Fibroblast of peridontal ligament (primary cell): ENCODE data around the gene IL20RB.
"Not testable (repeated sequence)": the region's sequence is repeated elsewhere in the genome, so short reads cannot be mapped to it uniquely, and the experiment has no call there.

ENCODE experiments used
- DNase-seq: peaks from one replicate; pipeline ENCODE4 v3.0.0-alpha.2; 2010; ENCODE audit errors: extremely low read depth

IL20RB gene

DNA sequence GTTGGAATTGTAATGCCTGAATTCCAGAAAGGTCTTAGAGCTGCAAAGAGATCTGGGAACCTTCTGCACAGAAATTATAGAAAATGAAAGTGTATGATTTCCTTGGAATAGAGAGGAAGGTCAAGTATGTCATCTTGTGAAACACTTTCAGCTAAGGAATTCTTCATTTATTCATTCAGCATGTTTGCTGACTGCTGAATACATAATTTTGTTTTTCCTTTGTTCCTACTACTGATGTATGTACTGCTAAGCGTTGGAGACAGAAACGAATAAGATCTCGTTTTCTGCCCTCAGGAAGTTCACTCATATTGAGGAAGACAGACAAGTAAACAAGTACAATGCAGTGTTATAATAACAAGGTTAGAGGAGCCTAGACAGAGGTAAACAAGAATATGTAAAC, 14.3 kb upstream of the IL20RB start:
- DNase-seq = peak; percentile 63

DNA sequence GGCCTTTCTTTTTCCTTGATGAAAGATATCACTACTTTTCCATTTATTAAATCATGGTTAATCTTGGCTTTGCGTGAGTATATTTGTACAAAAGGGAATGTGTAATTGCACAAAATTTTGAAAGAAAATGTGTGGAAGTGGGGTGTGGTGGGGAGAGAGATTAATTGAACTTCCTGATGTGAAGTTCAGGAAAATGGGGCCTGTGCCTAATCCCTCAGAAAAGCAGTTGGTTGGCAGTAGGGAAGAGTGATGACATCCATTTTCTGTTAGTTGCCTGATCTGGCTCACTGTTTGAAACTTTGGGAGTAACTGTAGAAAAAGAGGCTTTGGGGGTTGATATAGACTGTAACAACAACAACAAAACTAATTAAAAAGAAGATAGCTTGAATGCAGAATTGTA, 10.8 kb upstream of the IL20RB start:
- DNase-seq = no peak

DNA sequence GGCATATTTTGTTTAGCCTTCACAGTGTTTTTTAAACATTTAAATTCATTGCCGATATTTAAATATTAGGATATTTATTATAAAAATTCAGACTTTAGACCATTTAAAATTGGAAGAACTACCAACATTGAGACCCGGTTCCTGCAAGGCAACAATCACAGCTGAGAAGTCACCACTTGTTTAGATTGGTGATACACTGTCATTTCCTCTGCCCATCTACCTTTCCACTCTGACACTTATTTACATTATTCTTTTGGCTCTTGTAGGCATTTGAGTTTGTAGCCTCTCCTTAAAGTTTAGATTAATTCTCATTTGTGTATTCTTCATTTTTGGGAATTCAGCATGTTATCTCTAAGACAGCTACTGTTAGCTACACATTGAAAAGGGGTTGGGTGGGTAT, 10.3 kb upstream of the IL20RB start:
- no peak for DNase-seq

GRCh38 chr3:136949146-136949545, 8.6 kb upstream of the IL20RB start:
- DNase-seq = no peak

DNA sequence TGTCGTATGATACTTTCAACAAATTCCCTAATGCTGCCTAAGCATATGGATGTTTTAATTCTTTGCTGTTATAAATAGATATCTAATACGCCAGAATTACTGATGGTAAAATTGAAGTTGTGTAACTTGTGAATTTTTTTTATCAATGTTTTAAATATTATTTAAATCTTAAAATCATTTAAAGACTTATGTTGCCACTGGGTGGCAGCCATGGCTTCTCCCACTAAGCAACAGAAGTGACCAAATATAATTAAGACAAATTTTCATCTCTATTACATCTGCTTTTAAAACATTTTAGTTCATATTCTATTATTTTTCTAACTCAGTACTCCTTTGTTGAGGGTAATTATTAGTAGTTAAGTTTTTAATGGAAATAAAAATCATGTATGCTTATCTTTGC, 8.1 kb upstream of the IL20RB start:
- peak; percentile 46 for DNase-seq

- no peak for DNase-seq
Observed at GRCh38 chr3:136950623-136951022, 7.2 kb upstream of the IL20RB start.

GRCh38 chr3:136952292-136952691, 5.5 kb upstream of the IL20RB start:
- peak; percentile 41 for DNase-seq

DNA sequence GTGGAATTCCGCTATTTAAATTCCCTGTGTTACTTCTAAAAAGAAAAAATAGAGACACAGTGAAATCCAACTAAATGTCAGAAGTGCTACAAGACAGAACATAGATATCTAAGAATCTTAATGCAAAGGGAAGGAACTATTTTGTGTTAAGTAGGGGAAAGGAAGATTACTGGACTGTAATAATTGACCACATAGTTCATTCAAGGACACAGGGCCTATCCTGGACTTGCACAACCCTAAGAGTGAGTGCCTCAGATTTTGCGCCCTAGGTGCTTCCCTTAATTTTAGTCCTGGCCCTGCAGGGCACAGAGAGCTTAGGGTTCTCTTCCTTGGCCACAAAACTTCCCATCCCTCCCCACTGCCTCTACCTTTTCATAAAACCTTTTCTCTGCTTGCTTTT, 3.5 kb upstream of the IL20RB start:
- no peak for DNase-seq

DNA sequence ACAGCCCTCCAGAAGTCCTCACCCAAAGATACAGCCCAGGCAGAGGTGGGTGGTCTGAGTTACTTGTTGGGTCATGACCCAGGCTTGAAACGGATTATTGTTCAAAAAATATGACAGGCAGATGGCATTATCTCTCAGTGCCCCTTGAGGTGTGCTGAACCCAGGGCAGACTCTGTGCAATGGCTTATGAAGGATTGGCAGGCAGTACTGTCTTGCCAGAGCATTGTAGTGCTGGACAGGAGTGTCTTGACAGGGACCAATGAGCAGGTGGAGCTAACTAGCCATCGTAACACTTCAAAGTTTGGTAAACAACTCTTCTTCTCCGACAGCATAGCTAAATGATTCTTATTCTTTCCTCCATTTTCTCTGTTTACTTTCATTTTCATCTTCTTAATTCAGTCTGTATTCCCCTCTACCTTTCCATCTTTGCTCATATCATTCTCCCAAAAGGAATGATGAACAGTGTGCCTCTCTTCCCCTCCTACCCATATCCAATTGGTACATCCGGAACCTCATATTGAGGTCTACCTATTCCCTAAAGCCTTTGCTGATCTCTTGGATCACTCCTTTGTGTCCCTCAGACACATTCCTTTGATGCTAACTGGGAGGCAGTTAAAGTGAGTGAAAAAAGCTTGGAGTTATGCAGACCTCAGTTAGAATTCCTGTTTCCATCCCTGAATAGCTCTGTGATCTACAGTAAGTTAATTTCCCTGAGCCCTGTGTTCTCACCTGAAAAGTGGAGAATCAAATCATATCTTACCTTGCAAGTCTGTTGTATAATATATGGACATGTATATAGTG, 2.6 kb upstream of the IL20RB start:
- no peak for DNase-seq

GRCh38 chr3:136955813-136956212, 2.0 kb upstream of the IL20RB start:
- DNase-seq = peak; percentile 87

DNA sequence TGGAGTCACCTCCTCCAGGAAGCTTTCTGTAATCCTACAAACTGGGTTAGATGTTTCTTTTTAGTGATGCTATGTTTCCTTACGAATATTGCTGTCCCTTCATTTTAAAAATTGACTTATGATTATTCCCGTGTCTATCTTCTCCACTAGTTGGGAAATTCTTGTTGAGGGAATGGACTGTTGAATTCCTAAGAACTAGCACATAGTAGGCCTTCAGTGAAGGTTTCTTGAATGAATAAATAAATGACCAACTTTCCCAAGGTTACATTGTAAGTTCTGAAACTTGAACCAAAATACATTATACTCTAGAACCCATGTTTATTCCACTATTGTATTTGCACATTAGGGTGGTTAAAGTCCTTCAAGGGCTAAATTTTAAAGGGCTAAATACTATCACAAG, 812 bp upstream of the IL20RB start:
- no peak for DNase-seq

DNA sequence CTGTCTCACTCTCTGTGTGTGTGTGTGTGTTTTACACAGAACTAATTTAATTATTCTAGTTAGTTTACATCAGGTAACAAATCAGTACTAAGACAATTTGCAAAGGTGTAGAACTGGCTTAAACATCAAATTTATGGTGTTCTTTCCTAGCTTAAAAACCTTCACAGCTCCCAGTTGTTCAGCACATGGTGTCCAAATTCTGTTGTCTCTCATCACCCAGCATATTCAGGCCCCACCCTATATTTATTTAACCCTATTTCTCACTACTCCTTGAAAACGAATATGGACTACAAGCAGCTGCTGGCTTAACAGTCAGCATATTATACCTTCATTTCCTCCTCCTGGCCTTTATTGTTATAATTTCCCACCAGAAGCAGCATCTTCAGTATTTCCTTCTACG, 1.2 kb downstream of the IL20RB start:
- DNase-seq = no peak

DNA sequence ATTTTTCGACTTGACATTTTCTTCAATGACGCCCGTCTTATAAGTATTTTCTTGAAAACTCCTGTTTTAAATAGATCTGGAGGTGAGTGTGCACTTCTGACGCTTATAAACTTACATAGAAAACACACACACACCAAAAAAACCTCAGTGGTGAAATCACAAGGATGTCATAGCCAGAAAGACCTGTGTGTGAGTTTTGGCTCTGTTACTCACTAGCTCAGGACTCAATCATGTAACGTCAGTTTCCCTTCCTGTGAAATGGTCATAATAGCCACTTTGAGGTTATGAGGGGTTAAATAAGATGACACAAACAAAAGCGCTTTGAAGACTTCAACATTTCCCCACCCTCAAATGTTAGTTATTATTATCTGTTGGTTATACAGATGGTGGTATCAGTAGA, 1.8 kb downstream of the IL20RB start:
- DNase-seq = no peak

DNA sequence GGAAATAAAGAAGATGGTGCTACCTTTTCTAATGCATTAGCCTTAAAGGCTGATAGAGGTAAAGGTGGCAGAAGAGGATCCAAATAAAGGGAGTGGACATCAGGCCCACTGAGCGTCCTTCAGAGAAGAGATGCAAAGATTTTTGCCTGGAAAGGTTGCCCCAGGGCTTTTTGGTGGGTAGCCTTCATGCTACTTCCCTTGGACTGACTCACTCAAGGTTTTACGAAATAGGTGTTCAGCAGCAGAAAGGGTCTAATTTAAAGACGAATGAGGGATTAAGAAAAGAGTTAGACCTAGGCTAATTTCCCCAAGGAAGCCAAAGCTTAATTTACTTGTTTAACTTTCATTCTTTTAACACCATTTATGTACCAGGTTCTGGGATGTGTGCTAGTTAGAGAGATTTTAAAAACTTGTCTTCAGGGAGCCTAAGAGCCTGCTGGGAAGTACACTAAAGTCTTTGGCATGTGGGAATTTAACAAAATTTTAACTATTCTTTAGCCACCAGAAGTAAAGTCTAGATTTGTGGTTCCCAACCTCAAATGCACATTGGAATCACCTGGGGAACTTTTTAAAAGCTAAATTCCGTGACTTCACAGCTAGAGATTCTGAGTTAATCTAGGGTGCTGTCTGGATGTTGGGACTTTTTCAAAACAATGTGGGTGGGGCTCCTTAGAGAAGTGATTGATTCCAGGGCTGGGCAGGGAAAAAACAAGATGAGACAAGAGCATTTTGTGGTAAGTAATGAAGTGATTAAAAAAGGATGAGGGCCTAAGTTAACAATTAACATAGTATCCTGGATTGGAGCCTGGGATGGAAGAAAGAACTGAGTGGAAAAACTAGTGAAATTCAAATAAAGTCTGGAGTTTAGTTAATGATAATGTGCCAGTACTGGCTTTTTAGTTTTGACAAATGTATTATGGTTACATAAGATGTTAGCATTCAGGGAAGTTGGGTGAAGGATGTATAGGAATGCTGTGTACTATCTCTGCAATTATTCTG, 3.4 kb downstream of the IL20RB start:
- peak; percentile 33 for DNase-seq

DNA sequence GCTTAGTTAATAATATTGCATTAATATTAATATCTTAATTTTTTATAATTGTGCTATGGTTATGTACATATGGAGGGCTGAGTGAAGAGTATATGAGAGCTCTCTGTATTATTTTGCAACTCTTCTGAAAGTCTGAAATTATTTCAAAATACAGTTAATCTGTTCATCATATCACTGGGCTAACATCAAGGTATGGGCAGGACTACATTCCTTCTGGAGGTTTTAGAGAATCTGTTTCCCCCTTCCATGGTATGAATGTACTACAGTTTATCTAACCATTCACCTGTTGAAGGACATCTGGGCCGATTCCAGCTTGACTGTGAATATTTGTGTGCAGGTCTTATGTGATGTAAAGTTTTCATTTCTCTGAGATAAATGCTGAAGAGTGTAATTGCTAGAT, 5.1 kb downstream of the IL20RB start:
- no peak for DNase-seq

GRCh38 chr3:136969539-136969938, 11.8 kb downstream of the IL20RB start:
- not testable (repeated sequence) for DNase-seq

DNA sequence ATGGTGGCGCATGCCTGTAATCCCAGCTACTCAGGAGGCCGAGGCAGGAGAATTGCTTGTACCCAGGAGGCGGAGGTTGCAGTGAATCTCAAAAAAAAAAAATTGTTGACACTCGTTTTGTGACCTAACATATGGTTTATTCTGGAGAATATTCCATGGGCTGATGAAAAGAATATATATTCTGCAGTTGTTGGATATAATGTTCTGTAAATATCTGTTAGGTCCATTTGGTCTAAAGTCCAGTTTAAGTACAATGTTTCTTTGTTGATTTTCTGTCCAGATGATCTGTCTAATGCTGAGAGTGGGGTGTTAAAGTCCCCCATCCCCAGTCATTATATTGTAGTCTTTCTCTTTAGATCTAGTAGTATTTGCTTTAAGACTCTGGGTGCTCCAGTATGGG, 15.6 kb downstream of the IL20RB start:
- DNase-seq = no peak

DNA sequence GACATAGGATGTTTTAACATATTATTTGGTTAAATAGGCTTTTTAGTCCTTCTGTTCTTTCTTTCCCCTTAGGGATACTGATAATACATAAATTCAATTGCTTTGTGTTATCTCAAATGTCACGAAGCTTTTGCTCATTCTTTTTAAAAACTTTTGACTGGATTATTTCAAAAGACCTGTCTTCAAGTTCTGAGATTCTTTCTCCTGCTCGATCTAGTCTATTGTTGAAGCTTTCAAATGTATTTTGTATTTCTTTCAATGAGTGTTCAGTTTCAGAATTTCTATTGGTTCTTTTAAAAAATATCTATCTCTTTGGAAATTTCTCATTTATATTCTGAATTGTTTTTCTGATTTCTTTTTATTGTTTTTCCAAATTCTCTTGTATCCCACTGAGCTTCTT, 16.9 kb downstream of the IL20RB start:
- DNase-seq = no peak

DNA sequence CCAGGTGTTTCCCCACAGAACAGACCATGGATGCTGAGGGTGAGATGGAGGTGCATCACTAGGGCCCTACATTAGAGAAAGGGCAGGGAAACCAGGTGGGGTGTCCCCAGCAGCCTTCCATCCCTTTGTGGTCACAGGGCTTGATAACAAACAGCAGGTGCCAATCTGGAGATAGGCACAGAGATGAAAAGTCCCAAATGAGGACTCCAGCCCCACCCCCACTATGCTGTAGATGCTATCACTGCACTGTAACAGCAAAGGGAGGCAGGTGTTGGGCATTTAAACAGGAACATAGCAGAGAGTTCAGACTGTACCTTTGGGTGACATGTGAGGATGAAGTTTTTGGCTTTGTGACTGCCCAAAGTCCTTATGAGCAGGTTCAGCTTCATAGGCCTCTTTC, 21.4 kb downstream of the IL20RB start:
- no peak for DNase-seq

GRCh38 chr3:136979684-136980083, 21.9 kb downstream of the IL20RB start:
- DNase-seq = no peak

GRCh38 chr3:136982033-136982432, 24.2 kb downstream of the IL20RB start:
- DNase-seq = no peak

- no peak for DNase-seq
Observed at GRCh38 chr3:136982520-136983138, 24.8 kb downstream of the IL20RB start.
